ENCODE measurements around the gene RTP3. TPM values are rescaled to one million over a fixed set of nuclear protein-coding genes. Genes with fewer than 3 reads are reported as not detected.
A peak's percentile ranks its signal among the peaks of the same experiment; 100 is the strongest.

The RTP3 gene
- total RNA-seq, 2 donors from 2014 or later = not detected

DNA sequence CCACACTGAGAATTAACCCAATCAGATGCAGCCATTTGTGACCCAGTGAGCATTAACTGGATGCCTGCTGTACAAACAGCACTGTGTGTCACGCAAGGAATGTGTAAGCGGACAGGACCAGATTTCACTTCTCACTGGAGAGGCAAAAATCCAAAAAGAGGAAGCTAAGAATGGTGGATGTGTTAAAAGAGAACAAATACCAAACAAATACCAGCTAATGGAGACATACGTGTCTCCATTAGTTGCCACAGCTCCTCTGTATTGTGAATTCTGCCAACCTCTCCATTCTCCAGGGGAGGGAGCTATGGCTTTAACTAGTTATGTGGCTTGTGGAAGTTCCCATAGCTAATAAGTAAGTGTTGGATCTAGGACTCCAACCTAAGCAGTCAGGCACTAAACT lies 35.7 kb upstream of the RTP3 start:
- WGBS, 2 donors = 66 to 70% methylated on average over 3 of the region's 3 CpGs
- H3K27ac ChIP-seq = no peak overlapping the region
- H3K4me3 ChIP-seq = no peak overlapping the region
- H3K36me3 ChIP-seq (replicated peaks in 1 of 2; ENCODE audit: insufficient read depth in 1 of 2, low read depth in 2 of 2) = no peaks in the 10 kb centered on the region
- ATAC-seq (no peak), DNase-seq (no peak)
- intact Hi-C loops (cut with DNase I) = no loop called here
- no peaks in the 10 kb centered on the region for H3K9me3 ChIP-seq
- H3K27me3 ChIP-seq = no peaks in the 10 kb centered on the region
- TF ChIP-seq POLR2A (IDR thresholded peaks at IDR 0.05) = no peak
- TF ChIP-seq, protein P1, sequence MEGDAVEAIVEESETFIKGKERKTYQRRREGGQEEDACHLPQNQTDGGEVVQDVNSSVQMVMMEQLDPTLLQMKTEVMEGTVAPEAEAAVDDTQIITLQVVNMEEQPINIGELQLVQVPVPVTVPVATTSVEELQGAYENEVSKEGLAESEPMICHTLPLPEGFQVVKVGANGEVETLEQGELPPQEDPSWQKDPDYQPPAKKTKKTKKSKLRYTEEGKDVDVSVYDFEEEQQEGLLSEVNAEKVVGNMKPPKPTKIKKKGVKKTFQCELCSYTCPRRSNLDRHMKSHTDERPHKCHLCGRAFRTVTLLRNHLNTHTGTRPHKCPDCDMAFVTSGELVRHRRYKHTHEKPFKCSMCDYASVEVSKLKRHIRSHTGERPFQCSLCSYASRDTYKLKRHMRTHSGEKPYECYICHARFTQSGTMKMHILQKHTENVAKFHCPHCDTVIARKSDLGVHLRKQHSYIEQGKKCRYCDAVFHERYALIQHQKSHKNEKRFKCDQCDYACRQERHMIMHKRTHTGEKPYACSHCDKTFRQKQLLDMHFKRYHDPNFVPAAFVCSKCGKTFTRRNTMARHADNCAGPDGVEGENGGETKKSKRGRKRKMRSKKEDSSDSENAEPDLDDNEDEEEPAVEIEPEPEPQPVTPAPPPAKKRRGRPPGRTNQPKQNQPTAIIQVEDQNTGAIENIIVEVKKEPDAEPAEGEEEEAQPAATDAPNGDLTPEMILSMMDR (IDR thresholded peaks at IDR 0.05) = peak in 2 of 7 experiments; percentile 17 to 19
- H3K4me1 ChIP-seq = peaks cover 18% of the 10 kb centered on the region

GRCh38 chr3:46462511-46462910 lies 35.3 kb upstream of the RTP3 start:
- H3K36me3 ChIP-seq (replicated peaks in 1 of 2; ENCODE audit: insufficient read depth in 1 of 2, low read depth in 2 of 2) = no peaks in the 10 kb centered on the region
- H3K27ac ChIP-seq = no peak overlapping the region
- no peaks in the 10 kb centered on the region for H3K9me3 ChIP-seq
- peaks cover 20% of the 10 kb centered on the region for H3K4me1 ChIP-seq
- no peak for ATAC-seq
- H3K4me3 ChIP-seq = no peak overlapping the region
- WGBS, 2 donors = 74 to 82% methylated on average over 3 of the region's 3 CpGs
- TF ChIP-seq POLR2A (IDR thresholded peaks at IDR 0.05) = no peak
- TF ChIP-seq, protein P1 (IDR thresholded peaks at IDR 0.05) = no peak
- intact Hi-C loops (cut with DNase I) = no loop called here
- no peak for DNase-seq
- H3K27me3 ChIP-seq = no peaks in the 10 kb centered on the region

- 68 to 88% methylated on average over 5 to 6 of the region's 6 CpGs for WGBS, 2 donors
- Histone ChIP-seq H3K36me3 (replicated peaks in 1 of 2; ENCODE audit: insufficient read depth in 1 of 2, low read depth in 2 of 2) (no peaks in the 10 kb centered on the region), H3K9me3 (no peaks in the 10 kb centered on the region), H3K27ac (peak overlapping the region in 1 of 4 donors; percentile 1), H3K4me1 (peaks cover 20% of the 10 kb centered on the region), H3K4me3 (no peak overlapping the region), H3K27me3 (no peaks in the 10 kb centered on the region)
- DNase-seq (no peak), ATAC-seq (no peak)
- TF ChIP-seq, protein P1 (IDR thresholded peaks at IDR 0.05) = no peak
- TF ChIP-seq POLR2A (IDR thresholded peaks at IDR 0.05) = no peak
- intact Hi-C loops (cut with DNase I) = no loop called here
These were observed 34.5 kb upstream of the RTP3 start for GRCh38 chr3:46463120-46463867.

- Histone ChIP-seq H3K36me3 (replicated peaks in 1 of 2; ENCODE audit: insufficient read depth in 1 of 2, low read depth in 2 of 2) (no peaks in the 10 kb centered on the region), H3K9me3 (no peaks in the 10 kb centered on the region), H3K4me3 (no peak overlapping the region), H3K4me1 (peaks cover 20% of the 10 kb centered on the region), H3K27me3 (no peaks in the 10 kb centered on the region), H3K27ac (no peak overlapping the region)
- no peak for ATAC-seq
- no peak for DNase-seq
- intact Hi-C loops (cut with DNase I) = no loop called here
- 82 to 86% methylated on average over 7 to 8 of the region's 8 CpGs for whole genome bisulfite sequencing, 2 donors
- no peak for TF ChIP-seq POLR2A (IDR thresholded peaks at IDR 0.05)
- TF ChIP-seq, protein P1 (IDR thresholded peaks at IDR 0.05) = no peak
These were observed 33.9 kb upstream of the RTP3 start for GRCh38 chr3:46463868-46464241.

Data from body of pancreas (tissue), 4 donors.